ENCODE results near the gene UBAC1.

UBAC1 gene

GRCh38 chr9:135883410-135884089 lies 77.6 kb downstream of the UBAC1 start:
- no peak for TF ChIP-seq REST (IDR thresholded peaks at IDR 0.05; ENCODE audit: insufficient read depth in 1 of 2, low read depth in 2 of 2, low read length in 2 of 2)
- TF ChIP-seq TAF1 (IDR thresholded peaks at IDR 0.05; ENCODE audit: borderline replicate concordance, insufficient read depth, low read length): no peak
- TF ChIP-seq SIN3A (IDR thresholded peaks at IDR 0.05; ENCODE audit: borderline replicate concordance, insufficient read depth, low read length): no peak
- no peak for TF ChIP-seq POLR2AphosphoS5 (IDR thresholded peaks at IDR 0.05; ENCODE audit: low read depth, low read length)
- TF ChIP-seq FOXP2 (optimal IDR thresholded peaks at IDR 0.05; ENCODE audit: borderline replicate concordance, extremely low read depth, extremely low read length, insufficient read depth): no peak

All from PFSK-1 (cell line).